GM19468 (cell line): ENCODE results near the gene PARD3.
"Not testable (repeated sequence)": the region's sequence is repeated elsewhere in the genome, so short reads cannot be mapped to it uniquely, and the experiment has no call there.

Experiments
- ATAC-seq: cut with Tn5 transposase; IDR thresholded peaks from one replicate; pipeline ENCODE4 v1.9.1; 2021; ENCODE audit warnings: mild to moderate bottlenecking, moderate library complexity, moderate number of reproducible peaks; ENCODE audit not compliant: unreplicated experiment; ENCODE audit errors: extremely low read depth

The PARD3 gene

DNA sequence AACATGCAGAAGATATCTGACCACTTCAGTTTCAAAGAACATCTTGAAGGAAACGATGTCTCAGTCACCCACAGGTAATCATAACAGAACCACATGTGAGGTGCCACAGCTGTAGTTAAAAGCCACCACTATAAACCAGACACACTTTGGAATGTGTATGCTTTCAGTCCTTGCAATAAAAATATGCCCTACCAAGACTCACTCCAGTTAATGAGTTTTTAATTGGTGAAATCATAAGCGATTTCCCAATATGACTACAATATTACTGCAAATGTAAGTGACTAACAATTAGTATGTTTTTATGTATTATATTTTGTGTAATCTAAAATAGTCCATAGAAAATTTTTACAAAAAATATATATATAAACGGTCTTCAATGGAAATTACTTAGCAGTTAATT, 428.2 kb downstream of the PARD3 start:
- no peak for ATAC-seq

- no peak for ATAC-seq
Measured at GRCh38 chr10:34384372-34384771, 430.7 kb downstream of the PARD3 start.

DNA sequence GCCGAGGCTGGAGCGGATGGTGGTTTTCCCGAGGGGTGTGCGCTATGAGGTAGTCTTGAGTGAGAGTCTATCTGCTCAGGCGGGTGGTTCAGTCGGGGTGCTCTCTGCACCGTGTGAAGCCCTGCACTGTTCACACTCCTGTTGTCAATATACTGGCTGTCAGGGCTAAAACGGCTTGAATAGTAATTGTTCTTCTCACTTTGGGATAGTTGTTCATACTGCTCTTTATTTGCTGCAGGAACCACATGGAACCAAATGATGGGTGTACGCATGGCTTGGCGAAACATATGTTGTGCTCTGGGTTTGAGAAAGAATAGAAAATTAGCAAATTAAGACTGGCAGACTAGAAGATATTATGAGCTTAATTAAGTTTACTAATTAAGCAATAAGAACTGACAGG, 432.5 kb downstream of the PARD3 start:
- ATAC-seq = no peak

GRCh38 chr10:34380856-34381255, 434.2 kb downstream of the PARD3 start:
- ATAC-seq = no peak

GRCh38 chr10:34378297-34378696, 436.8 kb downstream of the PARD3 start:
- ATAC-seq = no peak

GRCh38 chr10:34377833-34378232, 437.3 kb downstream of the PARD3 start:
- ATAC-seq = no peak

DNA sequence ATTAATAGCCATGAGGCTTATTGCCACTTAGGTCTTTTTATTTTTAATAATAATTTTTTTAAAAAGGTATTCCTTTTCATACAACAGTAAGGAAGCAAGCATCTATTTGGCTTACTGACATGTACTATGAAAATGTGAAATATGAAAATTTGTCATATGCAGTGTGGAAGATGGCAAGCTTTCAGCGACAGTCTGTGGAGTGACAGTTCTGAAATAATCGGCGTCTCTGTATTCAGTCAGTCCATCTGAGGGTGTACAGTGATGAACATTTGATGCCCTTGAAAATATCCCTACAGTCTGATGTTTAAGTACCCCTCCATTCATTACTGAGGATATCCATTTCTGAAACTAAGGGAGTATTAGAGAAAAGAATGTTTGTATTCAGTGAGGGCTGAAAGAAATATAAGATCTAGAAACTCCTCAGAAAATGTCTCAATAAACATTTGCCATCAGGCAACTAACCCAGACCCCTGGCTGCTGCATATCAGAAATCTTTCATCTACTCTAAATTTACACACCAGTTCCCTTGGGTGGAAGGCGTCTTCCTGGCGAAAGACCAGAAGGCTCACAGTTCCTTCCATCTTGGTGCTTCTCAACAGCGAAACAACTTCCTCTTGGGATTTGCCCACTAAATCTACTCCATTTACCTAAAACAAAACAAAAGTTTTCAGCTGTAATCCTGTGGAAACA, 440.6 kb downstream of the PARD3 start:
- ATAC-seq = no peak

- ATAC-seq = no peak
Measured at GRCh38 chr10:34373211-34373610, 441.9 kb downstream of the PARD3 start.

DNA sequence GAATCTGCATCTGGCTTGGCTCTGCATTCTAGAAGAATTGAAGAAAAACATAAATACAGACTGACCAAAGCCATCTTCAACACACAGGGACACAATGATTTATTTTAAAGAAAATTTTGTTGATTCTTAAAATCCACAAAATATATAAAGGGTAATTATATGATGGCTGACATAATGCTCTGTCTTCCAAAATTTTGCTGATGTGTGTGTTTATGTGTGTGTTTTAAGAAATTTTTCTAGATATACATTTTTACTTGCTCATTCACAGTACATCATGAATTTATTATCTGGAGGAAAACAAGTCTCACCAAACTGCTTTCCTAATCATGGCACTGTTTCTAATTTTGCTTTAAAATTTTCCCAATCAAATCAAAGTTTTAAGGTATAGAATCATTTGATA, 442.6 kb downstream of the PARD3 start:
- no peak for ATAC-seq

- no peak for ATAC-seq
Measured at GRCh38 chr10:34370126-34370525, 445.0 kb downstream of the PARD3 start.

DNA sequence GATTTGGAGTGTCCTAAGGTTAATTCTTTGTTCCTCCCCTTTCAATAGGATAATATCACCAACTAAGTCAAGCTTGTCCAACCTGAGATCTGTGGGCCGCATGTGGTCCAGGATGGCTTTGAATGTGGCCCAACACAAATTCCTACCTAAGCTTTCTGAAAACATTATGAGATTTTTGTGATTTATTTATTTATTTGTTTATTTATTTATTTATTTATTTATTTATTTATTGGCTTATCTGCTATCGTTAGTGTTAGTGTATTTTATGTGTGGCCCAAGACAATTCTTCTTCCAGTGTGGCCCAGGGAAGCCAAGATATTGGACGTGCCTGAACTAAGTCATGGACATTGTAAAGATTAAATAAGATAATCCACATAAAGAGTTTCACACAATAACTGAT, 446.0 kb downstream of the PARD3 start:
- ATAC-seq = no peak

DNA sequence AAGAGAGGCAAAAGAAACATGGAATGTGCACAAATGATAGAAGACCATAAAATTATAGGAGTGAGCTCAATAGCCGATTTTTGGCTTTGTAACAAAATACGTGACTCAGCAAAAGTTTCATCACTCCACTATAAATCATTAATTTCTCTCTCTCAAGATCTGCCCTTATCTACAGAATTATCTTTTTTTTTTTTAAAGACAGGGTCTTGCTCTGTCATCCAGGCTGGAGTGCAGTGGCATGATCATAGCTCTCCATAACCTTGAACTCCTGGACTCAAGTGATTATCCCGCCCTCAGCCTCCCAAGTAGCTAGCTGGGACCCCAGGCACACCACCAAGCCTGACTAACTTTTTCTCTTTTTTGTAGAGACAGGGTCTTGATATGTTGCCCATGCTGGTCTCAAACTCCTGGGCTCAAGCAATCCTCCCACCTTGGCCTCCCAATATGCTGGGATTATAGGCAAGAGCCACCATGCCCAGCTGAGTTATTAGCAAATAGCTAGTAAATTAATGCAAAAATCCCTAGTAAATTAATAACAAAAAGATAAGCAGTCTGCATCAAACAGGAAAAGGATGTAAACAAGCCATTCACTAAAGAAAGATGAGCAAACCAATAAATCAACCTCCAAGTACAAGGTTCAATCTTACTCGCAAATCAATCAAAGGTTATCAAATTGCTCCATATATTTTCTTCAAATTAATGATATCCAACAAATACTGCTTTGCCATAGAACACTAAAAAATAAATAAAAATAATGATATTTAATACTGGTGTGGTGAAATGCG, 450.7 kb downstream of the PARD3 start:
- no peak for ATAC-seq

- no peak for ATAC-seq
Measured at GRCh38 chr10:34360984-34361383, 454.1 kb downstream of the PARD3 start.

- ATAC-seq = no peak
Measured at GRCh38 chr10:34359435-34359813, 455.7 kb downstream of the PARD3 start.

GRCh38 chr10:34358729-34359434, 456.2 kb downstream of the PARD3 start:
- no peak for ATAC-seq

GRCh38 chr10:34356463-34356862, 458.6 kb downstream of the PARD3 start:
- no peak for ATAC-seq

DNA sequence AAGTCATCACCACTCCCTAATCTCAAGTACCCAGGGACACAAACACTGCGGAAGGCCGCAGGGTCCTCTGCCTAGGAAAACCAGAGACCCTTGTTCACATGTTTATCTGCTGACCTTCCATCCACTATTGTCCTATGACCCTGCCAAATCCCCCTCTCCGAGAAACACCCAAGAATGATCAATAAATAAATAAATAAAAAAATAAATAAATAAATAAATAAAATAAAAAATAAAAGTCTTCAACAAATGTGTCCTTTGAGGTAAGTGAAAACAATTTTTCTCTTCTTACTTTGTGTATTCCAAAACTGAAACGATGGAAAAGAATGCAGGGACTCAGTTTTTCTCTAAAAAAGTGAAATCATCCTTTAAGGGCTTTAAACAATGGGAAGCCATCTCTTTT, 461.6 kb downstream of the PARD3 start:
- not testable (repeated sequence) for ATAC-seq

- ATAC-seq = not testable (repeated sequence)
Measured at GRCh38 chr10:34352599-34353204, 462.4 kb downstream of the PARD3 start.

DNA sequence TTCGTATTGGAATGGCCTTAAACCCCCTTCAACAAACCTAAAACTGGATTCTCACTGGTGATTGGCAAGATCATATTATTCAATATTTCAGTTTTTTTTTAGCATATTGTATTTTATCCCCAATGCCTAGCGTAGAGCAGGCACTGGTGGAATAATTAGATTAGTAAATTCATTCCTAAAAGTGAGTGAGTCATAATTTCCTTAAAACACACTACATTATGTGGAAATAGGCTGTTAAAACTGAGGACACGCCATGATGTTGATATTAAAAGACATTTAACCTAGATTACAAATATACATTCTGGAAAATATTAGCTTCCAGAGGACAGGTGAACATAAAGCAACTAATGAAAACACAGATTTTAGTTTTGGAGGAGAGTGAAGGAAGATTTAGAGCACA, 463.9 kb downstream of the PARD3 start:
- no peak for ATAC-seq

- ATAC-seq = no peak
Measured at GRCh38 chr10:34348917-34349485, 466.1 kb downstream of the PARD3 start.
